UCSD-AML1 (cell line): Measurements from ENCODE around the gene FAN1.

Source experiments
- DNase-seq: peaks from one replicate; lab custom pipeline; 2025; ENCODE audit not compliant: unreplicated experiment; lab: John Stamatoyannopoulos, UW

The FAN1 gene

GRCh38 chr15:30919877-30920550 is 16.3 kb downstream of the FAN1 start:
- DNase-seq: no peak

GRCh38 chr15:30921106-30921505 is 17.4 kb downstream of the FAN1 start:
- no peak for DNase-seq

DNA sequence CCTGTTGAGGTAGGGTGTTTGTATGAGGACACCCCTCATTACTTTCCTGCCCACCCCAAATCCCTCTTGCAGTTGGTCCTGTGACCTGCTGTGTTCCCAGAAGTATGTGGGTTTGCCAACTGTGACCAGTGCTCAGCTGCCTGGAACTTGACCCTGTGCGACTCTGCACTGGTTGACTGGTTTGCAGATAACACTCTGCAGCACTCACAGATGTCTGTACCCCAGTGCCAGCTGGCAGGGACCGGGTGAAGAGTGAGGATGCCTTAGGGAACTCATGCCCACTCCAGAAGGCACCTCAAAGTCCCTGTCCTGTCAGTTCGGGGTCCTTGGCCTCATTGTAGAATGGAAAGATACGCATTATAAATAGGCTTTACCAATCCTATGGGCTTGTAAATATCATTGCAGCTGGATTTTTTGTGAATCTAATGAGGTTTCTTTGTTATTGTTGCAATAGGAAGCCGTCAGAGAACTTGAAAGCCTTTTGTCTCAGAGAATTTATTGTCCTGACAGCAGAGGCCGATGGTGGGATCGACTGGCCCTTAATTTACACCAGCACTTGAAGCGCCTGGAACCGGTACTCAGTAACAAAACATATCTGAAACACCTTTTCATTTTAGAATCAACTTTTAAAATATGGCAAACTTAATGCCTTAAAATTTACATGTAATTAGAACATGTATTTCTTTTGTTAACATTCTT is 18.2 kb downstream of the FAN1 start:
- no peak for DNase-seq

DNA sequence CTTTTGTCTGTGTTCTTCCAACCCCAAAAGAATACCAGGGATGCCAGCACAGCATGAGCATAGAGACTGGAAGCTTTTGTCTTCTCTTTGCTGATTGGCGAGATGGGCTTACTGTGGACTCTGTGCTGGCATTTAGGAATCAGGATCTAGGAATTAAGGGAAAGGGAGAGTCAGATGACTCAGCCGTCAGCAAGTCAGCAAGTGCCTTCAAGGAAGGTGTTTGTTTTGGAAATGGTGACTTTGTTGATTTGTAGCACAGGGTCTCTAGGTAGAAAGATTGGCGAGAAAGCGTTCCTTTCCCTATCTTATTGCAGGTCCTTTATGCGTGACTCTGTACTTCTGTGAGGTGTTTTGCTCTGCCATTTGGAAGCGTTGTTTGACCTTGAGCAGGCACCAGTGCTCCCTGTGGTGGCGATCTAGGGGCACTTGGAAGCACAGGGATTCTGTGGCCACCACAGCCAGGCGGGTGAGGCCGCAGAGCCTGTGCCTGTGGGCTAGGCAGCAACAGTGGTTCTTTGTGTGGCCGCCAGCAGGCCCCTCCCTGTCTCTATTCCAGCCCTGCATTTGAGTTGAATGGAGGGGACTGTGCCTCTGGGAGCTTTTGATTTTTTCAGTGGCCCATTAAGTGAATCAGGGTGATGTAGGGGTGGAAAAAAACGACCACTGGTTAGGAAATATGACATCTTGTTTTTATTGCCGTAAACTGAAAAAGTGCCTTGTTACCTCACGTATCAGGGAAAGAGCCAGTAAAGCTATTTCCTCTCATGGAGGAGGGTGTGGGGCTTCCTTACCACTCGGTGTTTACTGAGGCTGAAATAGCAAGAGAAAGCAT is 19.0 kb downstream of the FAN1 start:
- DNase-seq: no peak

- no peak for DNase-seq
These were observed 19.7 kb downstream of the FAN1 start for GRCh38 chr15:30923429-30923828.

DNA sequence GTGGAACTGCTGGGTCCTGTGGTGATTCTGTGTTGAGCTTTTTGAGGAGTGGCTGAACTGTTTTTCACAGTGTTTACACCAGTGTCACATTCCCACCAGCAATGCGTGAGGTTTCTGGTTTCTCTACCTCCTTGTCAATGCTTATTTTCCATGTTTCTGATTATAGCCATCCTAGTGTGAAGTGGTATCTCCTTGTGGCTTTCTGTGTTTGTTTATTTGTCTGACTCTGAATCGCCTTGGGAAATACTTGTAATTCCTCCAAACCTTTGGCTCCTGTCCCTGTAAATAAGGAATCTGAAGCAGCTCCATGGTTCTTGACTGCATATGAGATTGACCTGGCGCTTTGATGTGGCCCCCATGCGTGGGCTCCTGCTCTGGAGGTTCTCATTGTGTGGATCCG is 20.6 kb downstream of the FAN1 start:
- DNase-seq: no peak

DNA sequence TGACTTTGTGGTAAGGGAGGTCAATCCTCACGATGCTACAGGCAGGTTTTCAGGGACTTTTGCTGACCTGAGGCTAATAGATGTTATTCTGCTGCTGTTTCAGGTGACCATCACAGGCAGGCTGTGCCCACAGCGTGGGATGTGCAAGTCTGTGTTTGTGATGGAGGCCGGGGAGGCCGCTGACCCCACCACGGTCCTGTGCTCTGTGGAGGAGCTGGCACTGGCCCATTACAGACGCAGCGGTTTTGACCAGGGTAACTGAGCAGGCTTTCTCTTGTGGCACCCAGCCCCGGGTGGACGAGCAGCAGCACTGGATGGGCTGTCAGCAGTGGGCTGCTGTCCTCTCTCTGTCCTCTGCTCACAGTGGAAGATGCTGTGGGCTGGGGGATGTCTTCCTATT is 22.0 kb downstream of the FAN1 start:
- no peak for DNase-seq

GRCh38 chr15:30926161-30926560 is 22.4 kb downstream of the FAN1 start:
- DNase-seq: no peak

DNA sequence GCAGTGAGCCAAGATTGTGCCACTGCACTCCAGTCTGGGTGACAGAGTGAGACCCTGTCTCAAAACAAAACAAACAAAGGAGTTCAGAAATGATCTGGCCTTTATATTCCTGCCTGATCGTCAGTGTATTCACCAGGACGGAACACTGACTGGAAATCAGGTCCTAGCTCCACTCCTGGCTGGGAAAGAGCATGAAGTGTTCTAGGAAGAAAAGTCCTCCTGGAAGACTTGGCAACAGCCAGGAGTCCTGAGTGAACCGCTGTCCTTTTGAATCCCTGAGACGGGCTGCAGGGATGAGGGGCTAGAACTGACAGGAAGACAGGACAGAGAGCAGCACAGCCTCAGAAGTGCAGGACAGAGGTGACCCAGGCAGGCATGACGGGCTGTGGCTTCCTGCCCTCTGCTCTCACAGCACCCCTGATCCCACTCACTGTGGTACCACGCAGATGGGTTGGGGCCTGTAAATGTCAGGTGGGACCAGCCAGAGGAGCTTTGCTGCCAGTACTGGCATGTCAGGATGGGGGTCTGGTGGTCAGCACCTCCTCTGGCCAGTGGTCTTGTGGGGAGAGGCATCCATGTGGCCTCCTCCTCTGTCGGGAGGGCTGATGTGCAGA is 23.5 kb downstream of the FAN1 start:
- DNase-seq: no peak

DNA sequence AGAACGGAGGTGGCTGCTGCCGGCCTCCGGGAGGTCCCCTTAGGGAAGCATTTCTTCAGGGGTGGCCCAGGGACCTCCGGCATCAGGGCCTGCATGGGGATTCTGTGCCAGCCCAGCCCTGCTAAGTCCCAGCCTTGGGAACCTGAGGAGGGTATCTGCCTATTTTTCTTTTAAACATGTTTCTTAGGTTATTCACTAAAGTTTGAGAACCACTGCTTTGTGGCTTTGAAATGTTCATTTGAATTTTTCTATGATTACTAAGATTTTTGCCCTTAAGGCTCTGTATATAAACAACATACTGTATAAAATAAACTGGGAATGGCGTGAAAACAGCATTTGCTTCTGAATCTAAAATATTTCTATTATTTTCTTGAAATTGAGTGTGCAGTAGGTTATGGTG is 24.4 kb downstream of the FAN1 start:
- no peak for DNase-seq

DNA sequence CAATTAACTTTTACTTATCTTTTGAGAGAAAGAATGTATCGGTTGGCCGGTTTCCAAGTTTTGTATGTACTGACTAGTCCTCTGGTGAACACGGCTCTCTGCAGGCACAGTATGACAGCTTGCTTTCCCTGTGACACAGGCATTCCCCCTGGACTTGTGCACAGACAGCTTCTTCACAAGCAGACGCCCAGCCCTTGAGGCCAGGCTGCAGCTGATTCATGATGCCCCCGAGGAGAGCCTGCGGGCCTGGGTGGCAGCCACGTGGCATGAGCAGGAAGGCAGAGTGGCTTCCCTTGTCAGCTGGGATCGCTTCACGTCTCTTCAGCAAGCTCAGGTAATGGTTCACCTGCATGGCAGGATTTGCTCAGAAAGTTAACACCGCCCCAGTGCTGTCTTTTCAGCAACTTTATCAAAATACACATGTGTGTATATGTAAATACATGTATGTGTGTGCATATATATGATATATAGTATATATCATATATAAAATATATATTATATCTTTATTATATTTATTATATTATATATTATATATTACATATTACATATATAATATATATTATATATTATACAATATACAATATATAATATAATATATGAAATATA is 25.5 kb downstream of the FAN1 start:
- DNase-seq: no peak

DNA sequence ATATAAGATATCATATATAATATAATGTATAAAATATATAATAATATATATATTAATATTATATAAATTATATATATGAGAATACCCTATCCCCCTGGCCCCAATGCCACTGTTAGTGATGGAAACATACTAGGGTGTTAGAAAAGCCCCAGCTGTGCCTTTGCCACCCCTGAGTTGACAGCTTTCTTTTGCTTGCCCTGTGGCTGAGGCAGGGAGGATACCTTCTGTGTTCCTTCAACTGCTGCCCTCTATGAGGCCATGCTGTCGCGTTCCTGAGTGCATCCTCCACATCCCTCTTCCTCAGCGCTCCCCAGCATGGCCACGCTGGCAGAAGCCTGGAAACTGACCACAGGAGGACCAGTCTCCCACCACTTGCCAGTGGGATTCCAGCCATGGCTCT is 26.3 kb downstream of the FAN1 start:
- no peak for DNase-seq

DNA sequence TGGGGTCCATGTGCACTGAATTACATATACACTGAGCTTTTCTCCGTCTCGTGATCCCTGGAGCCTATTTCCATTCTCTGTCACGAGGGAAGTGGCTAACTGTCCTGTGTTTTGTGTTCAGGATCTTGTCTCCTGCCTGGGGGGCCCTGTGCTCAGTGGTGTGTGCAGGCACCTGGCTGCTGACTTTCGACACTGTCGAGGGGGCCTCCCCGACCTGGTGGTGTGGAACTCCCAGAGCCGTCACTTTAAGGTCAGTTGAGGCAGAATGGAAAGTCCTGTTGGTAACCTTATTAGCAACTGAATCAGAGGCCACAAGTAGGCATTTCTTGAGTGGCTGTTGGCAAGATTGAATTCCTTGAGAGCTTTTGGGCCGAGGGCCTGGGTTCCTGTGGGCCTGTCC is 26.7 kb downstream of the FAN1 start:
- DNase-seq: no peak

DNA sequence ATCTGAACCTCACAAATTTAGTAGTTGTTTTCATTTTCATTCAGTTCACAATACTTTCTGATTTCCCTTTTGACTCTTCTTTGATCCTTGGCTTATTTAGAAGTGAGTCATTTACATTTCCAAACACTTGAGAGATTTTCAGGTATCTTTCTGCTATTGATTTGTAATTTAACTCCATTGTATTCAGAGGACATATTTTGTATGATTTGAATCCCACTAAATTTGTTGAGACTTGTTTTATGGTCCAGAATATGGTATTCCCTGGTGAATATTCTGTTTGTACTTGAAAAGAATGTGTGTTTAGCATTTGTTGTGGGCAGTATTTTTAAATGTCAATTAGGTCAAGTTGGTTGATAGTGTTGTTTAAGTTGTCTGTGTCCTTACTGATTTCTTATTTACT is 29.6 kb downstream of the FAN1 start:
- DNase-seq: no peak

DNA sequence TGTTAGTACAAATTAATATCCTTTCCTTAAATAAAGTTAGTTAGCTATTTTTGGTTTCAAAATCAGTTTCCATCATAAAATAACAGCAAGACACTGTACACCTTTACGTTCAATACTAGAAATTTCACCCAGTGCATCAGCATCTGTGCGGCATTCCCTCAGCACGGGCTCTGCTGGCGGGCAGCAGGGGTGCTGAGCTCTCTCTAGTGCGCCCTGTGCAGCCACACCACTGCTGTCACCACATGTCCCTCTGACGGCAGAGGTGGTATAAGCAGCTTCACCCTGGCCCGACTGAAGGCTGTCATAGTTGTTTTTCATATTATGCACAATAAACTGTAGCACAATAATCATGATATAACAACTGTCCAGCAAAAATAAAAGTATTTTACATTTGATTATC is 35.4 kb downstream of the FAN1 start:
- no peak for DNase-seq

GRCh38 chr15:30940359-30940758 is 36.6 kb downstream of the FAN1 start:
- no peak for DNase-seq

- no peak for DNase-seq
These were observed 37.8 kb downstream of the FAN1 start for GRCh38 chr15:30941520-30941919.

- DNase-seq: no peak
These were observed 40.1 kb downstream of the FAN1 start for GRCh38 chr15:30943654-30944335.

- DNase-seq: no peak
These were observed 49.5 kb downstream of the FAN1 start for GRCh38 chr15:30953183-30953582.

- peak; percentile 19 for DNase-seq
These were observed 50.1 kb downstream of the FAN1 start for GRCh38 chr15:30953731-30954378.
